GM23248 (cell line): ENCODE data around the gene SH3RF2. TPM values are rescaled to one million over a fixed set of nuclear protein-coding genes. Genes with fewer than 3 reads are reported as not detected.

ENCODE experiments used
- DNase-seq: peaks from one replicate; pipeline ENCODE4 v3.0.0-alpha.2; 2015
- H2AFZ ChIP-seq: fragments of 200-600 bp; sonication (generic); 2 replicates; pipeline ENCODE4 v1.6.1; 2016; ENCODE audit warnings: antibody characterized with exemption
- H3F3A ChIP-seq: fragments of 200-600 bp; sonication (generic); 2 replicates; pipeline ENCODE4 v1.6.1; 2016; ENCODE audit warnings: mild to moderate bottlenecking, antibody characterized with exemption, mixed run types; ENCODE audit not compliant: insufficient read depth
- H3K27ac ChIP-seq: fragments of 200-600 bp; sonication (generic); 2 replicates; pipeline ENCODE4 v1.5.1; 2016; ENCODE audit warnings: mild to moderate bottlenecking
- H3K27me3 ChIP-seq: fragments of 200-600 bp; sonication (generic); replicated peaks from 2 replicates; pipeline ENCODE4 v1.6.1; 2016; ENCODE audit warnings: mild to moderate bottlenecking; ENCODE audit not compliant: insufficient read depth
- H3K36me3 ChIP-seq: fragments of 200-600 bp; sonication (generic); 2 replicates; pipeline ENCODE4 v1.6.1; 2016; ENCODE audit warnings: low read depth, mild to moderate bottlenecking
- H3K4me1 ChIP-seq: fragments of 200-600 bp; sonication (generic); 2 replicates; pipeline ENCODE4 v1.6.1; 2016; ENCODE audit warnings: mild to moderate bottlenecking; ENCODE audit not compliant: insufficient read depth
- H3K4me2 ChIP-seq: fragments of 200-600 bp; sonication (generic); one replicate; pipeline ENCODE4 v1.6.1; 2016; ENCODE audit warnings: mild to moderate bottlenecking; ENCODE audit not compliant: unreplicated experiment
- H3K4me3 ChIP-seq: fragments of 200-600 bp; sonication (generic); 2 replicates; pipeline ENCODE4 v1.5.1; 2016; ENCODE audit warnings: mild to moderate bottlenecking
- H3K79me2 ChIP-seq: fragments of 200-600 bp; sonication (generic); 2 replicates; pipeline ENCODE4 v1.6.1; 2016; ENCODE audit warnings: mild to moderate bottlenecking; ENCODE audit not compliant: insufficient read depth
- H3K9ac ChIP-seq: fragments of 200-600 bp; sonication (generic); 2 replicates; pipeline ENCODE4 v1.6.1; 2016; ENCODE audit warnings: mild to moderate bottlenecking
- H3K9me2 ChIP-seq: fragments of 200-600 bp; sonication (generic); 2 replicates; pipeline ENCODE4 v1.6.1; 2016; ENCODE audit warnings: mixed run types, mild to moderate bottlenecking, moderate library complexity; ENCODE audit not compliant: insufficient read depth
- H3K9me3 ChIP-seq: fragments of 200-600 bp; sonication (generic); one replicate; pipeline ENCODE4 v1.6.1; 2017; ENCODE audit warnings: low read depth
- H4K20me1 ChIP-seq: fragments of 200-600 bp; sonication (generic); 2 replicates; pipeline ENCODE4 v1.6.0; 2016; ENCODE audit not compliant: insufficient read depth
- EZH2 ChIP-seq: fragments of 200-600 bp; sonication (generic); IDR thresholded peaks from 2 replicates; pipeline ENCODE4 v1.6.1; 2018; ENCODE audit warnings: antibody characterized with exemption, mild to moderate bottlenecking; ENCODE audit not compliant: insufficient read depth, poor library complexity, severe bottlenecking
- EZH2phosphoT487 ChIP-seq: fragments of 200-600 bp; sonication (generic); IDR thresholded peaks from 2 replicates; pipeline ENCODE4 v1.6.1; 2018; ENCODE audit warnings: antibody characterized with exemption, moderate library complexity, mild to moderate bottlenecking, low read depth; ENCODE audit not compliant: insufficient read depth
- WGBS, 2 experiments: methylation state at CpG; one replicate each; pipeline ENCODE4 v1.1.6; 2015 to 2017; ENCODE audit warnings: low lambda C conversion rate in 2 of 2, low coverage in 1 of 2; ENCODE audit errors: missing lambda C conversion rate in 2 of 2; 5-methylcytosine and 5-hydroxymethylcytosine counted together
- in situ Hi-C: fragments of 300-500 bp; cut with MboI; formaldehyde crosslinking; loops from 2 replicates; pipeline ENCODE4 v1.15.0; 2020
- polyA plus RNA-seq: library from polyadenylated mRNA; unstranded; fragments of >200 nt; fragmentation: Nextera tagmentation; extraction: Ambion mirVana; gene quantifications from 2 replicates; pipeline ENCODE4 v1.2.1, GENCODE V29; 2016
- total RNA-seq: library from RNA; depleted of rRNA; stranded (reverse); fragments of >200 nt; shearing (Covaris generic); gene quantifications from 2 replicates; pipeline ENCODE4 v1.2.3, GENCODE V29; 2014

SH3RF2 gene
- total and polyA plus RNA-seq, 2 experiments from 2014 or later: 0.21 TPM; not detected in 1

DNA sequence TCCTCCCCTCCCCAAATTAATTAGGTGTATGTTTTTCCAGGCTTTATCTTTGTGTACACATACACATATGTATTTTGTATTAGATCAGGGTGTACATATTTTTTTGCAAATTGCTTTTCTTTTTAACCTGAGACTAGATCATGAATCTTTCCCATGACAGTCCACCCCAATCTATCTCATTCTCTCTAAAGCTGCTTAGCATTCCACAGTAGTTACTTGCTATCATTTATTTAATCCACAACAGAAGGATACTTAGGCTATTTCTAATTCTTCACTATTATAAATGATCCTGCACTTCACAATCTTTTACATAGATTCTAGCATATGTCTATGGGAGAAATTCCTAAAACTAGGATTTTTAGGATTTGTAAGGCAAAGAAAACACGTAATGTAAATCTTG is 43.9 kb downstream of the SH3RF2 start:
- Histone ChIP-seq H3K4me3 (no peak overlapping the region), H3K9ac (no peak overlapping the region), H3K9me3 (no peaks in the 10 kb centered on the region), H3K36me3 (no peaks in the 10 kb centered on the region), H3K27ac (no peak overlapping the region), H3K79me2 (no peaks in the 10 kb centered on the region), H3K4me2 (no peak overlapping the region), H3K9me2 (no peaks in the 10 kb centered on the region), H3K27me3 (peaks cover 5% of the 10 kb centered on the region; the same call in 1 of the 2 replicates), H3F3A (no peaks in the 10 kb centered on the region; the same call in 1 of the 2 replicates), H3K4me1 (no peaks in the 10 kb centered on the region), H4K20me1 (no peaks in the 10 kb centered on the region), H2AFZ (no peak overlapping the region)
- DNase-seq: no peak
- no peak for TF ChIP-seq EZH2phosphoT487
- no peak for TF ChIP-seq EZH2
- WGBS, 2 experiments: 84 to 88% methylated on average over 1 of the region's 1 CpG
- in situ Hi-C loops: no loop called here

DNA sequence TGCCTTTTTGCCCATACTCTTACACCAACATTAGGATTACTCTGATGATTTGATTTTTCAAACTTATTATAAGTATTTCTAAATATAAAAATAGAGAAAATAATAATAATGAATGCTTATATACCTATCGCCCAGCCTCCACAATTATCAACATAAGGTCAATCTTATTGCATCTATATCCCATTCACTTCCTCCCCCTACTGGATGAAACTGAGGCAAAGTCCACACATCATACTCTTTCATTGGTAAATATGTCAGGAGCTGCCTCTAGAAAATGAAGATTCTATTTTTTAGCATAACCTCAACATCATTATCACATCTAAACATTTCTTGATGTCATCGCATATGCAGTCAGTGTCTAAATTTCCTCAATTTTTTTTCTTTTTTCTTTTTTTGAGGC is 44.3 kb downstream of the SH3RF2 start:
- no peaks in the 10 kb centered on the region for H4K20me1 ChIP-seq
- H3K9ac ChIP-seq: no peak overlapping the region
- H3K4me2 ChIP-seq: no peak overlapping the region
- in situ Hi-C loops: no loop called here
- no peak for TF ChIP-seq EZH2
- H3K36me3 ChIP-seq: no peaks in the 10 kb centered on the region
- H3K27ac ChIP-seq: no peak overlapping the region
- no peak overlapping the region for H3K4me3 ChIP-seq
- no peaks in the 10 kb centered on the region for H3K9me3 ChIP-seq
- DNase-seq: no peak
- H3K9me2 ChIP-seq: no peaks in the 10 kb centered on the region
- no peaks in the 10 kb centered on the region for H3K79me2 ChIP-seq
- WGBS, 2 experiments: 94 to 95% methylated on average over 2 of the region's 2 CpGs
- H3K27me3 ChIP-seq: peaks cover 5% of the 10 kb centered on the region; the same call in 1 of the 2 replicates
- H2AFZ ChIP-seq: no peak overlapping the region
- no peaks in the 10 kb centered on the region for H3K4me1 ChIP-seq
- no peaks in the 10 kb centered on the region for H3F3A ChIP-seq

DNA sequence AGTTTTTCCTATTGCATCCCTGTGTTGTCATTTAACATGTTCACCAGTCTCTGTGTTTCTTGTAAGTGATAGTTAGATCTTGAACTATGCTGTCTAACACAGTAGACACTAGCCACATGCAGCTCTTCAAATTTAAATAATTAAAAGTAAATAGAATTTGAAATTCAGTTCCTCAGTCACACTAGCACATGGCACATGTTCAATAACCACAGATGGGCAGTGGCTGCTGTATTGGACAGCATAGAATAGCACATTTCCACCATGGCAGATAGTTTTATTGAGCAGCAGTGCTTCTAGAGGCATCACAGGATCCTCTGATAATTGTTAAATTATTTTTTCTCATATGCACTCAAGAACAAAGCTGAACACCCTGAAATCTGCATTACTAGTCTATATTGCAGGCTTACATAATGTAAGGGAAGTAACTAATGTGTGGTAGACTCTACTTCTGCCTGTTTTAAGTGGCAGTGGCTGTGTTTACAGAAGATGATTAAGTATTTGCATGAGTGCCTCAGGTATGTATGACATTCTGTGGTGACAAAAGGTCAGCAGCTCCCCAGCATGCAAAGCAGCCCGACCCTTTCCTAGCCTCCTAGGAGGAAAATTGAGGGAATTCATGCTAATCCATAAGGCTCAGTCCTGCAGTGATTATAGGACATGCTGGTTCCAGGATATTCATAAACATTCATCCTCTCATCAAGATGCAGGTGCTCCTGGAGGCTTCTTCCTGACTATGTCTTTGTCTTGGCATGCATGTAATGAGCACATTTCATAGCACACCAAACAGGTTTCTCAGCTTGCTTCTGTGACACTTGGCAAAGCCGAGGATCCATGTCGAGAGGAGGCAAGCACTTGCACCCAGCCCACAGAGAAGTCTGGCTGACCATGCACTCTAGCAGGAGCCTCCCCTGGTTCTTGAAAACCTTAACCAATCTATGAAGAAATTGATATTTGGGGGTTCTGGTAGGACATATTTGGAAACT is 45.5 kb downstream of the SH3RF2 start:
- no peak overlapping the region for H3K4me3 ChIP-seq
- H3K79me2 ChIP-seq: no peaks in the 10 kb centered on the region
- H4K20me1 ChIP-seq: no peaks in the 10 kb centered on the region
- TF ChIP-seq EZH2: no peak
- no peak for TF ChIP-seq EZH2phosphoT487
- WGBS, 2 experiments: 62 to 68% methylated on average over 3 of the region's 3 CpGs
- no peaks in the 10 kb centered on the region for H3F3A ChIP-seq
- H3K4me1 ChIP-seq: no peaks in the 10 kb centered on the region
- H2AFZ ChIP-seq: no peak overlapping the region
- no peaks in the 10 kb centered on the region for H3K36me3 ChIP-seq
- H3K4me2 ChIP-seq: no peak overlapping the region
- in situ Hi-C loops: no loop called here
- H3K27me3 ChIP-seq: peaks cover 5% of the 10 kb centered on the region; the same call in 1 of the 2 replicates
- no peak overlapping the region for H3K27ac ChIP-seq
- no peak for DNase-seq
- no peaks in the 10 kb centered on the region for H3K9me2 ChIP-seq
- no peaks in the 10 kb centered on the region for H3K9me3 ChIP-seq
- H3K9ac ChIP-seq: no peak overlapping the region

DNA sequence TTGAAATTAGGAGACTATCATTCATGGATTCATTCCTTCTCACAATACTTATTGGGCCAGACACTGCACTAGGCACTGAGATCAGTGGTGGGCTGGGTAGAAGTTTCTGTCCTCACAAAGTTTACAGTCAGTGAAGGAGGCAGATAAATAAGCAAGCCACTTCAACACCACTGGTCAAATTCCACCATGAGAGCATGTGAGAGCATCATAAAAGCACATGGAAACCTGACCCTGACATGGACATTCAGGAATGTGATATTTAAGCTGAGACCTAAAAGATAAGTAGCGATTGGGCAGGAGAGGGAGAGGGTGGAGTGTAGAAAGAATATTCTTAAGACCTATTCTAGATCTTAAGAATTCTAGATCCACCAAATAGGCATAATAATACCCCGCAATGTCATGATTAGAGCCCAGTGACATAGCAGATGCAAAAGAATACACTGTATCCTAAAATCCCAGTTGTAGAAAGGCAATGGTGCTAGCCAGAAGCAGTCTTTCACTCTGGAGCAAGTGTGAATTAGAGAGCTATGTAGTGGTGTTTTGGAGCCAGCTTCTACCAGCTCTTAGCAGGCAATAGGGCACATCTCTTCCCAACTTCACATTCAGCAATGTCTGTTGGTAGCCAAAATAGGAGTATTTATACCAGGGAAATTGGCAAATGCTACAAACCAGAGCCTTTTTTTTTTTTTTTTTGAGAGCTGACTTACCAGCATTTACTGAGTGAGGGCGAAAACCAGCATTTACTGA is 46.4 kb downstream of the SH3RF2 start:
- WGBS, 2 experiments: 56 to 63% methylated on average over 3 of the region's 3 CpGs
- Histone ChIP-seq H3K9ac (no peak overlapping the region), H3K9me2 (no peaks in the 10 kb centered on the region), H3K79me2 (no peaks in the 10 kb centered on the region), H2AFZ (no peak overlapping the region), H3F3A (no peaks in the 10 kb centered on the region), H3K27ac (no peak overlapping the region), H3K4me2 (no peak overlapping the region), H3K27me3 (peaks cover 8% of the 10 kb centered on the region; the same call in 1 of the 2 replicates), H3K4me3 (no peak overlapping the region), H3K36me3 (no peaks in the 10 kb centered on the region), H3K4me1 (no peaks in the 10 kb centered on the region), H3K9me3 (no peaks in the 10 kb centered on the region), H4K20me1 (no peaks in the 10 kb centered on the region)
- no peak for TF ChIP-seq EZH2phosphoT487
- no peak for TF ChIP-seq EZH2
- in situ Hi-C loops: no loop called here
- DNase-seq: no peak
